GM10266 (cell line): ENCODE data around the gene IGSF22.
A peak's percentile ranks its signal among the peaks of the same experiment; 100 is the strongest.
"Not testable (repeated sequence)": the region's sequence is repeated elsewhere in the genome, so short reads cannot be mapped to it uniquely, and the experiment has no call there.

ENCODE experiments used
- DNase-seq: peaks from one replicate; pipeline ENCODE4 v3.0.0; 2012; ENCODE audit errors: extremely low spot score
- CTCF ChIP-seq: IDR thresholded peaks from 2 replicates; pipeline ENCODE4 v1.5.1; 2012; ENCODE audit warnings: mild to moderate bottlenecking, low read depth; ENCODE audit not compliant: control insufficient read depth, insufficient read depth; ENCODE audit errors: missing control alignments

IGSF22 gene

GRCh38 chr11:18699269-18699596 lies 26.8 kb downstream of the IGSF22 start:
- no peak for DNase-seq
- no peak for TF ChIP-seq CTCF

- TF ChIP-seq CTCF = no peak
- peak; percentile 95 for DNase-seq
Measured at GRCh38 chr11:18698341-18699268, 27.4 kb downstream of the IGSF22 start, which contains the start of gene TMEM86A. Gene TMEM86A, plus strand, starts transcription at chr11:18698779. Its CDS starts 108 bp downstream, at chr11:18698887.

- no peak for TF ChIP-seq CTCF
- DNase-seq = no peak
Measured at GRCh38 chr11:18697576-18697975, 28.4 kb downstream of the IGSF22 start.

- DNase-seq = no peak
- no peak for TF ChIP-seq CTCF
Measured at GRCh38 chr11:18696638-18697225, 29.3 kb downstream of the IGSF22 start.

GRCh38 chr11:18692941-18693760 lies 32.8 kb downstream of the IGSF22 start:
- TF ChIP-seq CTCF = no peak
- no peak for DNase-seq

- DNase-seq = not testable (repeated sequence)
Measured at GRCh38 chr11:18691467-18692140, 34.4 kb downstream of the IGSF22 start.

GRCh38 chr11:18684267-18684666 lies 41.7 kb downstream of the IGSF22 start:
- TF ChIP-seq CTCF = no peak
- DNase-seq = no peak
